NCI-H146 (cell line): ENCODE measurements around the gene MRPS11.
"Not testable (repeated sequence)": the region's sequence is repeated elsewhere in the genome, so short reads cannot be mapped to it uniquely, and the experiment has no call there.

Experiments
- DNase-seq: peaks from one replicate; lab custom pipeline; 2025; lab: John Stamatoyannopoulos, UW

Gene MRPS11

DNA sequence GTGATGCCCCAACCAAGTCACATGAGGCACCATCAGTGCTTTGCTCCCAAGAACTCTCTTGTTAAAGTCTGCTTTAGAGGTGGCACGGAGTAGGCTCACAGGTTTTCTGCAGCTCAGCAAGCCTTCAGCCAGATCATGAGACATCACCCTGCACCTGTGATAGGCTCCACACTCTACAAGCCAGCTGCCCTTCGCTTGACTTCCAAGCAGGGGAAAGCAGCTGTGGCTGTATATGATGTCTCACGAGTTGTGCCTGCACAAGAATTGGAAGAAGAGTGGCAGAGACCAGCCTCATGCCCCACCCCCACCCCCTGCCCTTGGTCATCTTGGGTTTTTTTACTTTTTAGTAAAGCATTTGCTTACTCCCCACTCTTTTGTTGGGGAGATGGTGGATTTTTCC lies 22.5 kb downstream of the MRPS11 start:
- no peak for DNase-seq

DNA sequence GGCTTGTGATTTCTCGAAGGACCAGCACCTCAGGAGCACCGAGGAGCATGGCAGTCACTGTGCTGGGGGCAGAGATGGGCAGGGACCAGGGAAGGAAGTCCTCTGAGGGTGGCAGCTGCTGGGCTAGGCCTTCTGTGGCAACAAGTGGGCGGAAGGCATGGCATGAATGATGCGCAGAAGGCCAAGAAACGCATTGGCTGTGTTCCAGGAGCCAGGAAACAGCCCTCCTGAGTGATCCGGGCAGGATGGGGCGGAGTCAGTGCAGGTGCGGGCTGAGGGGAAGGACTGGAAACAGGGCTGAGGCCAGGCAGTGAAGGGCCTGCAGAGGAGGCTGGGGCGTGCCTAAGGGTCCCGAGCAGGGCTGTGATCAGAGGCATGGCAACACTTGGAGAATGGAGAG lies 23.6 kb downstream of the MRPS11 start:
- no peak for DNase-seq

DNA sequence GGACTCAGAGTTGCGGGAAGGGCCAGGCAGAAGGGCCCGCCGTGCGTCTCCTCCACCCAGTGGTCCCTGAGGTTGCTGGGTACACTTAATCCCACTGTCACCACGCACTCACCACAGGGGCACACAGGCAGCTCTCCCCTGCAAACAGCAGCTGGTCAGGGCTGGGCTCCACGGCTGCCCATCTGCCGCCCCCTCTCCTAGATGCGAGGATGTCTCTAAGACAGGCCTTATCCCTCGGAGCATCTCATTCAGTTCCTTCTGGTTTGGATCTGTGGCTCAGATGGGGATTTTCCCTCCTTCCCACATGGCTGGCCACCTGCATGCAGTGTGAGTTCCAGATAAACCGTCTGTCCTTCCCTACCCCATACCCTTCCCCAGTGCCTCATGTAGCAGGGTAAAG lies 26.3 kb downstream of the MRPS11 start:
- no peak for DNase-seq

DNA sequence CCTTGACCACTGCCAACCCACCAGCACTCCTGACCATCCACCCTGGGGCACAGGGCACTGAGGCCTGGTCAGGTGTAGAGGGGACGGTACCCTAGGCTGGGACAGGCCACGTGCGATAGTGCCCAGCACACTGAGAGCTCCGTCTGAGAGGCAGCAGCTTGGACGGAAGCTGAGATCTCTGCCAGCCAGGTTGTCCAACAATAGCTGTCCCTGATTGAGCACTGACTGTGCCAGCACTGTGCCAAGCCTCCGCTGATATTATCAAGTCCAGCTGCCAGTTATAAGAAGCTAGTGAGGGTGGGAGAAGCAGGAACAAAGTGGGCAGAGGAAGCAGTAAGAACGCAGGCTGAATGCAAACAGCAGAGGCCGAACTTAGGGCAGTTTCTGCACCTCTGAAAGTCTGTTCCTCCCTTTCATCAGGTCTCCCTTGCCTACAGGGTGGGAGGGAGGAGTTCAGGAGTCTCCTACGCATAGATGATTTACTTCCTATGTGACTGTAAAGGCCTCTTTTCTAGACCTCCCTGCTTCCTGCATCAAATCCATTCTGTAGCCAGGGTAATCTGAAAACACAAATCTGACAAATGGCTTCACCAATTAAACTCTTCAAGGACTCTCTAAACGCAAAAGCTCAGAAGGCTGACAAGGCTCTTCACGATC lies 29.7 kb downstream of the MRPS11 start:
- DNase-seq, result no peak

DNA sequence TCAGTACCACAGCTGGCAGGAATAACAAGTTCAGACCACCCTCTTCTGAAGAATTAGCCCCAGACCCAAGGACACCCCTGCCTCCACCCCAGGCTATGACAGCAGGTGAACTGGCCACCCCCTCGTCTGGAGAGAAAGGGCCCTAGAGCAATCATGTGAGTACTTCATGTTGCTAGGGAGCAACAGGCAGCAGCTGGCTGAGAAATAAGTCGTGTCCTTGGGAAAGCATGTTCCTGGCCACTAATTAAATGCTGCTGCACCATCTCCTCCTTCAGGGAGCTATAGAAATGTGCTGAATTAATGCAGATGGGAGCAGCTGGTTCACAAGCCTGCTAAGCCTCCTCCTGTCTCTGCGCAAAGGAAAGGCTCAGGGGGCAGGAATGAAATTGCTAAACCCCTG lies 31.5 kb downstream of the MRPS11 start:
- DNase-seq, result peak; percentile 32

DNA sequence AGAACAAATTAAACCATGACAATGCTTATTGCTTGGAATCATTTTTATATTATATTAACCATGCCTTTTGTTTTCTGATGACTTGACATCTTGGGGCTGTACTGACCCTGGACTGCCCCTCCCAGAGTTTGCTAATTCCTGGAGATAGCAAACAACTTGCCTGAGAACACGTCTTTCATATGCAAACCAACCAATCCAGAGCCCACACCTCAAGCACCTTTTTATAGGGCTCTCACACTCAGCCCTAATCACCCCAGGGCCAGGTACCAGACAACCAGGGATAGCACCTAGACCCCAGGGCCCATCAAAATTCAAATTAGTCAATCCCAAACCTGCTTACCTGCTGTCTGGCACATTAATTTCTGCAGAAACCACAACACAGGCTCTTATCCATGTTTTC lies 36.9 kb downstream of the MRPS11 start:
- DNase-seq, result no peak

DNA sequence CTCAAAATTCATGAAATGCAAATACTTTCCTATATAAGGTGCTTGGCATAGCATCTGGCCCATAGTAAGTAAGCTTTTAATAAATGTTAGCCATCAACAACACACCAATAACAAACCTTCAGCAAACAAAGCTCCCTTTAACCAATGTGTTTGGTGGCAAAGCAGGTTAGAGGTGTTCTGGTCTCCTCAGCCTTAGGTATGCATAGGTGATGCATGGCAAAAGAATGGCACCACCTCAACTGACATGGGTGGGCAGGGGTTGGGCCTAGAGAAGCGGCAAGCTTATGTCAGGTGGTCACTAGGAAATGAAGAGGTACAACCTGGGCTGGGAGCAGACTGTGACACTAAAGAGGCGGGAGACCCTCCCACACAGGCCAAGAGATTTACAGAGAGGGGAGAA lies 38.2 kb downstream of the MRPS11 start:
- no peak for DNase-seq

DNA sequence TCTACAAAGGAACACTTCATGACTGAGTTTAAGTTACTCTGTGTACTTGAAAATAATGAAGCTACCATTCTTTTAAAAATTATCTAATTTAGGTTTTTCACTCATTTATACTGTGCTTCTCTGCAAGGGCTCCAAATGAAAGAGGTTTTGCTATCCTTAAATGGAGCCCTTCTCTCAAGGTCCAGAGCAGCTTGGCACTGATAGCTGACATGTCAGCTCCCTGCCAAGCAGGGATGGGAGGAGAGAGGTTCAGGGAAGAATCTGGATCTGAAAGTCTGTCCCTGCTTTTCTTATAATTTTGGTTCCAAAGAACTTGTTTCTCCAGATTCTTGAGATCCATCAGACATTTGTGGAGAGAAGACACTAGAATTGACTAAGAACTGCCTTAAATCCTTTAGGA lies 39.1 kb downstream of the MRPS11 start:
- no peak for DNase-seq

DNA sequence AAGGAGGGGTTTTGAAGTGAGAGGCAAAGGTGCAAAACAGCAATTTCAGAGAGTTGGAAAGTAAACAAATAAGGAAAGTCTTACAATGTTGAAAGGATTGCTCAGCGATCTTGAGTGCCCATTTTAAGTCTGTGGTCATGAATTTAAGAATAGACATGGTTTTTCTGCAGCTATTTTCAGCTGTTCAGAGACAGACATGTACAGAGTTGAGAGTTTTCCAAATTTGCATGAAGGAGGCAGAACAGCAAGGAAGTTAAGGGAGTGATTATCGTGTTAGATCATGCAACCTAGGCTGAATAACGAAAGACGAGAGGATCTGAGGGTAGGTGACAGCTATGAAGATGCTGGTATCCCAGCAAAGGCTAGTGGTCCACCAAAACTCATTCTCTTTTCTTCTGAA lies 41.8 kb downstream of the MRPS11 start:
- no peak for DNase-seq

DNA sequence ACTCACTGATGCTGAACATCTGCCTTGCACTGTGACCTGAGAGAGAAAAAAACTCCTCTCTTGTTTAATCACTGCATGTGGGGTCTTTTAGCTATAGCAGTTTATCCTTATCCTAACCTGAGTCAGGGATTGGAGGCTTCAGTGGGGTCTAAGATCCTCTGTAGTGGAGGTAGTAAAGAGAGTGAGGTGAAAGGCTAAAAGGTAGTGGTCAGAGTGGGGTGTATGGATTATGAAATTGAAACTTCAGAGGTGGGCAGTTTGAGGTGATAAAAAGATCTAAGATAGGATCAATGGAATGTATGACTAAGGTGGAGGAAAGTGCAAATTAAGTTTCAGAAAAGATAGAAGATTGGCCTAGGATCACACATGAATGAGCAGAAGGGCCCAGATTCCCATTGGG lies 42.5 kb downstream of the MRPS11 start:
- DNase-seq, result no peak

DNA sequence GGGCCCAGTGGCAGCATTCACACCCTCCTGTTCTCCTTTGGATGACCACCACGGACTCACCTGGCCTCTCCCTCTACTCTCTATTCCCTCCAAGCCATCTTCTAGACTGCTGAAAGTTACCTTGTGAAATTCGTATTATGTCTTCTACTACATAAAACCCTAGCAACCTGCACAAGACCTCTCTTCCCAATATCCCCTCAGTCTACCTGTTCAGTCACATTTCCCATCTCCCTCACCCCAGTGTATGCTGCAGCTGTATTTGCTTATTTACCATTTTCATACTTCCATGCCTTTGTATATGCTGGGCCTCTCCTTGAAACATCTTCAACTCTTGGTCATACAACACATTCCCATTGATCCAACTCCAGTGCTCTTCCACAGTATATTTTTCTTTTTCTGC lies 43.7 kb downstream of the MRPS11 start:
- no peak for DNase-seq

DNA sequence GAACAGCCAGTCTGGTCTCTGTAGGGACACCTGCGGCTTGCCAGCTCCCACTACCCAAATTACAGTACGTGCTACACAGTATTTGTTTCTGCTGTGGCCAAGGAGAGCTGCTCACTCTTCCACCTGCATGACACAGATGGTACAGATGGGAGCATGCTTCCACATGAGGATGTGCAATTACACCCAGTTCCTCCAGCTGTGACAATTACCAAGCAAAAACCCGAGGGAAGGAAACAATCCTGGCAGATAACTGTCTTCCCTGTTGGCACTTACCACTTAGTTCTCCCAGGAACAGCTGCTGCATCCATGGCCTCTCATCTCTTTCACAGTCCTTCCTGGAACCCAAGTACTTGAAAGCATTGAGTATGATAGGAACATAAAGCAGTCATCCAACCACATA lies 44.6 kb downstream of the MRPS11 start:
- DNase-seq, result no peak

DNA sequence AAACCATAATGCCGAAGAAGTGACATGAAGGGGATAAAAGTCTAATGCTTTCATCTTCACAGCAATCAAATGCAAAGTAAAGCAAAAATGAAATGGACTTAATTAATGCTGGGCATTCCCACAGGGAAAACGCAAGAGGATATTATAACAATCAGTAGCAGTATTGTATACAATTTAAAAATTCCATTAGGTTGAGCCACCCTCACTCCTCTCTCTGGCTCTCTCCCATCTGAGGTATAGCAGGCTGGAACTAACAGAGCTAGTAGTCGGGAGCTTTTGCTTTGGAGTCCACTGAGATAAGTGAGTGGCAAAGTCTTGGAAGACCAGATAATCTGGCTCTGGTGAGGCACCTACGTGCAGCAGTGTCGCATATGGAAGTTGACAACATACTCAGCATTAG lies 45.1 kb downstream of the MRPS11 start:
- no peak for DNase-seq

DNA sequence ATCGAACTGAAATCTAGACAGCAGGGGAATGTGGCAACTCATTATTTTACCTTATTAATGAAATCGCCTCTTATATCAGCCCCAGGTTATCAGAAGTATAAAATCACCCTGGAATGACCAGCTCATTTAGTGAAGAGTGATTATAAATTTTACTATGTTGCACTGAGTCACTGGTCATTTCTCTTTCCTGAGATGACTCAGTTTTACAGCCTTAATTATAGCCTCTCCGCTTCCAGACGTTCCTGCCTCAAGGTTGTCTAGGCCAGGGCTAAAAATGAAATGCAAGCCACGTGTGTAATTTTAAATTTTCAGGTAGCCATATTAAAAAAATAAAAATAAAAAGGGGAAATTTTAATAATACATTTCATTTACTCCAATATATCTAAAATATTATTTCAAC lies 45.7 kb downstream of the MRPS11 start:
- no peak for DNase-seq

DNA sequence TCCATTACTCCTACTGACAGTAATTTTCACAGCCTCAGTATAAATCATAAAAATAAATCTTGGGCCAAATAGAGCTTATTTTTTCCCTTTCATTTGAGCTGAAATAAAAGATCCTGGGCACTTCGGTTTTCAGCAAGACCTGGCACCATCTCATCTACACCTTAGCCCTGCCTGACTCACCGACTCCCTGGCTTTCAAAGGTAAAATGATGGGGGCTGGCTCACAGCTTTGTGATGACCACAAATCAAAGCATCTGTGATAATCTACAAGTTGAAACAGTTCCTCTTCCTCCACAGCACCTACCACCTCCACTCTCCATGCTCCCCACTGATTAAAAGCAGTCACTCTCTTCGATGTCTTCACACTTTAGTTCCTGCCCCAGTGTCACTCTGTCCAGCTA lies 51.4 kb downstream of the MRPS11 start:
- no peak for DNase-seq

DNA sequence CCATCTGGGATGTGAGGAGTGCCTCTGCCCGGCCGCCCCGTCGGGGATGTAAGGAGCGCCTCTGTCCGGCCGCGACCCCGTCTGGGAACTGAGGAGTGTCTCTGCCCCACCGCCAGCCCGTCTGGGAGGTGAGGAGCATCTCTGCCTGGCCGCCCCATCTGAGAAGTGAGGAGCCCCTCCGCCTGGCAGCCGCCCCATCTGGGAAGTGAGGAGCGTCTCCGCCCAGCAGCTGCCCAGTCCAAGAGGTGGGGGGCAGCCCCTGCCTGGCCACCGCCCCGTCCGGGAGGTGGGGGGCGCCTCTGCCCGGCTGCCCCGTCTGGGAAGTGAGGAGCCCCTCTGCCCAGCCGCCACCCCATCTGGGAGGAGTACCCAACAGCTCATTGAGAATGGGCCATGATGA lies 56.6 kb downstream of the MRPS11 start:
- not testable (repeated sequence) for DNase-seq

DNA sequence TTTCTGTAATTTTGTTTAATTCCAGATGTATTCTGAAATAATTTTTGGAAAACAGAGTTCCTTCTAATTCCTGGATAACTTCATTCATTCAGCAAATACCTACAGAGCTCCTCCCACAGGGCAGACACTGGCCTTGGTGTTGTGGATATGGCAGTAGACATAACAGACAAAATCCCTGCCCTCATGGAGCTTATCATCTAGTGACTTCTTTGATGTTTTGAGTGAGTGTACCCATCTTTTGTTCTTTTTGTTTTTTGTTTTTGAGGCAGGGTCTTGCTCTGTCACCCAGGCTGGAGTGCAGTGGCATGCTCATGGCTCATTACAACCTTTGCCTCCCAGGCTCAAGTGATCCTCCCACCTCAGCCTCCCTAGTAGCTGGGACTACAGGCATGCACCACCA lies 57.9 kb downstream of the MRPS11 start:
- DNase-seq, result no peak

DNA sequence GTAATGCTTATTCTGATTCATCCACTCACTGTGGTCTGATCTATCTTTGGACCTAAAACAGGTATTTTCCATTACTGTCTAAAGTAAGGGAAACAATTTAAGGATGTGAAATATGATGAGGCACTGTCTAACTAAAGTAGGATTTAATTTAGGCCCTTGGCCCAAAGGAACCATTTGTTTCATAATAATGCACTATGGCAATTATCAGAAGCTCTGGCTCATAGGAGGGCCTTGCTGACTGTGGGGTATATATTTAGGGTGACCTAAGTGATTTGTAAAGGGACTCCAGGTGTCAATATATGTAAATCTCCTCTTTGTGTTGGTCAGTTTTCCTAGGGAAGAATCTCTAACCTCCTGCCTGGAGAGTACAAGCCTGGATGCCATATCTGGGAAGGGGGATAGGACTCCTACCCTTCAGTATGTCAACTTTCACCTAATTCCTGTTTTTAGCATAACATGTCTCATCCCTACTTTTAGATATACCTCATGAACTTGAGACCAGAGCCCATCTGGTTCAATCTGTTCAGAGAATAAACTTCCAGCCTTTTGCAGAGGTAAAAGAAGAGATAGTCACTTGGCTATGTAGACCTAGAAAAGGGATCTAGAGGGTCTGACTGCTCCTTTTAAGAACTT lies 58.9 kb downstream of the MRPS11 start:
- no peak for DNase-seq

DNA sequence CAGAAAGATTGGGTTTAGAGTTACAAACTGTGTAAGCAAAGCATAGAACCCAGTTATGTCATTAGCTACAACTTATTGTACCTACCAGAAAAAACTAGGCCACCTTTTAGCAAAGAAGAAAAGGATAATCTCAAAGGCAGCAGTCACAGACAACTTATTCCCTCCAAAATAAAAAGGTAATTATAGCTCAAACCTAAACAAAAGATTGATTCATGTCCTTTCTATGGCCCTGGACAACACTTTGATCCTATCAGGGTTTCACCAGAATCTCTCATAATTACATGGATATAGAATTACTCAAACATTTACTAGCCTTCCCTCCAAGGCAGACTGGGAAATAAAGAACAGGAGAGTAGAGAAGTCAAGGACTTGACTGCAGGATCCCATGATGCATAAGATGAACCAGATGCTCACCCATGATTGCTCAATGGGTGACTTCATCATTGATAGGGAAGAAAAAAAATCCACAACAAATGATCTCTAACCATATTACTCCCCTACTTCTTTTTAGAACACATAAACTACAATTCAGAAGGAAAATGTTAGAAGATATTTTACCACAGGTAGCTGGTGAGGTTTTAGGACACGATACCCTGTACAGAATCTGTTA lies 61.6 kb downstream of the MRPS11 start:
- DNase-seq, result no peak
